Stimulated activated CD4-positive, alpha-beta T cell treated with anti-CD3 and anti-CD28 coated beads, Interleukin-12 subunit alpha, Interleukin-12 subunit beta, amount 100 ng/mL, for 4 hours (primary cell): ENCODE results near the gene ZBTB7C.

ENCODE experiments used
- DNase-seq: peaks from one replicate; pipeline ENCODE4 v3.0.0-alpha.2; 2020

Gene ZBTB7C

GRCh38 chr18:48028081-48028480 lies 381.1 kb downstream of the ZBTB7C start:
- no peak for DNase-seq

- no peak for DNase-seq
Observed at GRCh38 chr18:48027401-48027963, 381.7 kb downstream of the ZBTB7C start.

- DNase-seq: no peak
Observed at GRCh38 chr18:48026216-48026615, 383.0 kb downstream of the ZBTB7C start.

GRCh38 chr18:48024881-48025660 lies 384.1 kb downstream of the ZBTB7C start:
- no peak for DNase-seq

- no peak for DNase-seq
Observed at GRCh38 chr18:48024009-48024512, 385.1 kb downstream of the ZBTB7C start.

GRCh38 chr18:48023334-48024008 lies 385.7 kb downstream of the ZBTB7C start:
- DNase-seq: no peak

- no peak for DNase-seq
Observed at GRCh38 chr18:48022531-48023329, 386.5 kb downstream of the ZBTB7C start.

GRCh38 chr18:48022021-48022420 lies 387.2 kb downstream of the ZBTB7C start:
- no peak for DNase-seq

- DNase-seq: no peak
Observed at GRCh38 chr18:48021273-48021914, 387.8 kb downstream of the ZBTB7C start.

- no peak for DNase-seq
Observed at GRCh38 chr18:48020337-48021250, 388.6 kb downstream of the ZBTB7C start.

GRCh38 chr18:48019557-48020325 lies 389.4 kb downstream of the ZBTB7C start:
- no peak for DNase-seq

GRCh38 chr18:48018851-48019250 lies 390.3 kb downstream of the ZBTB7C start:
- DNase-seq: no peak

- DNase-seq: no peak
Observed at GRCh38 chr18:48017635-48018034, 391.5 kb downstream of the ZBTB7C start.

GRCh38 chr18:48013162-48013561 lies 396.0 kb downstream of the ZBTB7C start:
- DNase-seq: no peak

GRCh38 chr18:48011926-48012465 lies 397.2 kb downstream of the ZBTB7C start:
- DNase-seq: no peak

- DNase-seq: no peak
Observed at GRCh38 chr18:48010264-48010663, 398.9 kb downstream of the ZBTB7C start.

GRCh38 chr18:48009116-48009745 lies 400.0 kb downstream of the ZBTB7C start:
- no peak for DNase-seq

GRCh38 chr18:48007955-48008701 lies 401.1 kb downstream of the ZBTB7C start:
- peak; percentile 50 for DNase-seq

- DNase-seq: no peak
Observed at GRCh38 chr18:48007381-48007780, 401.8 kb downstream of the ZBTB7C start.
